Urinary bladder (tissue), 4 donors: ENCODE data around the gene ATP6V0A1. TPM values are rescaled to one million over a fixed set of nuclear protein-coding genes. Genes with fewer than 3 reads are reported as not detected.

Experiments
- DNase-seq: peaks from one replicate; pipeline ENCODE4 v3.0.0-alpha.2; 2015; ENCODE audit errors: extremely low spot score
- H3K27ac ChIP-seq: one replicate; pipeline ENCODE4 v1.5.1; 2013; ENCODE audit warnings: low read depth, mild to moderate bottlenecking, moderate library complexity
- H3K36me3 ChIP-seq: one replicate; pipeline ENCODE4 v1.6.1; 2013; ENCODE audit warnings: mild to moderate bottlenecking, moderate library complexity; ENCODE audit not compliant: insufficient read depth
- H3K4me1 ChIP-seq: one replicate; pipeline ENCODE4 v1.6.1; 2013; ENCODE audit warnings: mild to moderate bottlenecking, moderate library complexity; ENCODE audit not compliant: insufficient read depth
- H3K4me3 ChIP-seq: one replicate; pipeline ENCODE4 v1.5.1; 2013; ENCODE audit warnings: low read depth, low read length
- WGBS: extraction: QIAGEN DNeasy Blood & Tissue Kit; methylation state at CpG from one replicate; pipeline ENCODE4 v1.1.7; 2013; 5-methylcytosine and 5-hydroxymethylcytosine counted together
- polyA plus RNA-seq: library from polyadenylated mRNA; stranded (reverse); fragments of 200-250 nt; gene quantifications from one replicate; pipeline ENCODE4 v1.2.3, GENCODE V29; 2013
- small RNA-seq: library from RNA; depleted of rRNA; stranded (forward); fragments of <200 nt; gene quantifications from one replicate; pipeline ENCODE3, GENCODE V24; 2014
- total RNA-seq: library from RNA; depleted of rRNA; stranded (reverse); fragments of >200 nt; gene quantifications from one replicate; pipeline ENCODE4 v1.2.3, GENCODE V29; 2014
- donor health status: healthy with polysubstance abuse.
- donor health status: healthy.

ATP6V0A1 gene
- total and polyA plus RNA-seq, 2 donors: 36.5 to 72.1 TPM

GRCh38 chr17:42564815-42565522 is 106.3 kb downstream of the ATP6V0A1 start:
- no peak for DNase-seq
- no peaks in the 10 kb centered on the region for H3K36me3 ChIP-seq
- H3K4me1 ChIP-seq: peaks cover 2% of the 10 kb centered on the region
- no peak overlapping the region for H3K27ac ChIP-seq
- WGBS: 87% methylated on average over 15 of the region's 15 CpGs
- no peak overlapping the region for H3K4me3 ChIP-seq

GRCh38 chr17:42565523-42566214 is 107.0 kb downstream of the ATP6V0A1 start:
- no peak for DNase-seq
- Histone ChIP-seq H3K27ac (no peak overlapping the region), H3K4me1 (peaks cover 2% of the 10 kb centered on the region), H3K36me3 (no peaks in the 10 kb centered on the region), H3K4me3 (no peak overlapping the region)
- WGBS: 91% methylated on average over 16 of the region's 16 CpGs

GRCh38 chr17:42566215-42566882 is 107.7 kb downstream of the ATP6V0A1 start:
- H3K36me3 ChIP-seq: peaks cover under 1% of the 10 kb centered on the region
- H3K4me1 ChIP-seq: peaks cover 2% of the 10 kb centered on the region
- WGBS: 24% methylated on average over 28 of the region's 28 CpGs
- H3K4me3 ChIP-seq: peak overlapping the region; percentile 70
- DNase-seq: no peak
- no peak overlapping the region for H3K27ac ChIP-seq

GRCh38 chr17:42566883-42567573 is 108.3 kb downstream of the ATP6V0A1 start, which contains the start of gene MLX:
TSS of gene MLX (plus strand) at chr17:42567100. CDS start at chr17:42567125, 25 bp downstream.
- peak; percentile 69 for DNase-seq
- Histone ChIP-seq H3K4me3 (peak within 1 kb of the TSS; percentile 70), H3K27ac (peak within 1 kb of the TSS; percentile 76), H3K36me3 (peaks cover 2% of the 10 kb centered on the region), H3K4me1 (peaks cover 2% of the 10 kb centered on the region)
- WGBS: under 1% methylated on average over 72 of the region's 72 CpGs

- H3K4me3 ChIP-seq: no peak overlapping the region
- 87% methylated on average over 14 of the region's 14 CpGs for WGBS
- no peaks in the 10 kb centered on the region for H3K4me1 ChIP-seq
- peaks cover 9% of the 10 kb centered on the region for H3K36me3 ChIP-seq
- no peak for DNase-seq
- no peak overlapping the region for H3K27ac ChIP-seq
These were observed 109.8 kb downstream of the ATP6V0A1 start for GRCh38 chr17:42568341-42569111.

DNA sequence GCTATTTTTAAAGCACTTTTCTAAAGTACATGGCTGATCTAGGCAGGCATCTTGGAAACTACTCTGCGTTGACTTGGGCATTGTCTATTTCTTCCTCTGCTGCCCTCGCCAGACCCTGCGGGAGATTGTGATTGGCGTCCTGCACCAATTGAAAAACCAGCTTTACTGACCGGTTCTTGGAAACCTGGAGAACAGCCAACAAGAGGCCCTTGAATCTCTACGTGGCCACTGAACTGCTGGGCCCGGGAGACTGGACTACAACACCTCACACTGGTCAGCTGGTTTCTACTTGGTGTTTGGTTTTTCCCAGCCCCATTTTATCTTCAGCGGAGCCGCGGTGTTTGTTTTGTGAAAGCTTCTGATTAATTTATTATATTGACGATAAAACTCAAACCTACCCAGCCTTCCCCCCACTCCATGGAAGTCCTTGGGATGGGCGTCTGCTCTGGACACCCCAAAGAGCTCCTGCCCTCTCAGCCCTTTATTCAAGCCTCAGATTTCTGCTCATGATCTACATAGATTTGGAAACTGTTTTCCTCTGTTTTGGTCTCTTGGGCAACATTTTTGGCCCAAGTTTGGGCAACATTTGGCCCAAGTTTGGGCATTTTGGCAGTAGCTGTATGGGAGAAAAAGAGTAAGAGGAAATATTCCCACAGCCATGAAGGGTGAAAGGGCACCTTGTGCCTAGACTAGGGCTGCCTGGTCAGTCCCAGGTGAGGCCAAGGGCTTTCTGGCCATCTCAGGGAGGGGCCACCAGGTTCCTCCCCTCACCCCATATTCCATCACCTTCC is 113.0 kb downstream of the ATP6V0A1 start:
- Histone ChIP-seq H3K4me1 (no peaks in the 10 kb centered on the region), H3K27ac (no peak overlapping the region), H3K36me3 (peaks cover 9% of the 10 kb centered on the region), H3K4me3 (no peak overlapping the region)
- 72% methylated on average over 12 of the region's 12 CpGs for WGBS
- no peak for DNase-seq

Small RNA genes within 50 kb of the gene (small RNA-seq; reads per million reads assigned to genes)
- gene MIR548AT (0.24 reads per million), gene RNU7-97P (not detected)

Other genes with a start within 250 kb of the ATP6V0A1 start
- gene STAT5B, start 182.5 kb upstream of the ATP6V0A1 start, total RNA-seq: 37.6 TPM
- 66.3 TPM for gene STAT5B, start 182.5 kb upstream of the ATP6V0A1 start, polyA plus RNA-seq
- gene STAT5A, start 170.4 kb upstream of the ATP6V0A1 start, total RNA-seq: 14.9 TPM
- gene STAT5A, start 170.4 kb upstream of the ATP6V0A1 start, polyA plus RNA-seq: 34.0 TPM
- gene STAT3, start 70.4 kb upstream of the ATP6V0A1 start, total RNA-seq: 96.4 TPM
- 143 TPM for gene STAT3, start 70.4 kb upstream of the ATP6V0A1 start, polyA plus RNA-seq
- gene CAVIN1, start 35.6 kb upstream of the ATP6V0A1 start, total RNA-seq: 296 TPM
- 478 TPM for gene CAVIN1, start 35.6 kb upstream of the ATP6V0A1 start, polyA plus RNA-seq
- gene NAGLU, start 77.4 kb downstream of the ATP6V0A1 start, total RNA-seq: 18.0 TPM
- 40.3 TPM for gene NAGLU, start 77.4 kb downstream of the ATP6V0A1 start, polyA plus RNA-seq
- gene HSD17B1, start 94.0 kb downstream of the ATP6V0A1 start, total RNA-seq: 1.5 TPM
- gene HSD17B1, start 94.0 kb downstream of the ATP6V0A1 start, polyA plus RNA-seq: 2.5 TPM
- 8.8 TPM for gene COASY, start 103.3 kb downstream of the ATP6V0A1 start, total RNA-seq
- gene COASY, start 103.3 kb downstream of the ATP6V0A1 start, polyA plus RNA-seq: 43.7 TPM
- gene MLX, start 108.2 kb downstream of the ATP6V0A1 start, total RNA-seq: 17.1 TPM
- 38.0 TPM for gene MLX, start 108.2 kb downstream of the ATP6V0A1 start, polyA plus RNA-seq
- gene PSMC3IP, start 118.9 kb downstream of the ATP6V0A1 start, total RNA-seq: 4.5 TPM
- 7.9 TPM for gene PSMC3IP, start 118.9 kb downstream of the ATP6V0A1 start, polyA plus RNA-seq
- gene RETREG3, start 150.5 kb downstream of the ATP6V0A1 start, total RNA-seq: 49.9 TPM
- 21.2 TPM for gene RETREG3, start 150.5 kb downstream of the ATP6V0A1 start, polyA plus RNA-seq
- 15.2 TPM for gene TUBG1, start 150.8 kb downstream of the ATP6V0A1 start, total RNA-seq
- gene TUBG1, start 150.8 kb downstream of the ATP6V0A1 start, polyA plus RNA-seq: 42.9 TPM
- gene TUBG2, start 200.4 kb downstream of the ATP6V0A1 start, total RNA-seq: 17.3 TPM
- 38.4 TPM for gene TUBG2, start 200.4 kb downstream of the ATP6V0A1 start, polyA plus RNA-seq
- 15.7 TPM for gene PLEKHH3, start 218.1 kb downstream of the ATP6V0A1 start, total RNA-seq
- 46.0 TPM for gene PLEKHH3, start 218.1 kb downstream of the ATP6V0A1 start, polyA plus RNA-seq
- gene CCR10, start 223.0 kb downstream of the ATP6V0A1 start, total RNA-seq: 1.6 TPM
- 3.6 TPM for gene CCR10, start 223.0 kb downstream of the ATP6V0A1 start, polyA plus RNA-seq
- gene CNTNAP1, start 223.7 kb downstream of the ATP6V0A1 start, total RNA-seq: 14.6 TPM
- 20.1 TPM for gene CNTNAP1, start 223.7 kb downstream of the ATP6V0A1 start, polyA plus RNA-seq